Astrocyte (in vitro differentiated cells and primary cell): ENCODE data around the gene CMYA5. TPM values are rescaled to one million over a fixed set of nuclear protein-coding genes. Genes with fewer than 3 reads are reported as not detected.

Experiments used
- DNase-seq: peaks from one replicate; pipeline ENCODE4 v3.0.0-alpha.2; 2010; ENCODE audit warnings: low read depth
- FAIRE-seq: peaks from 2 replicates; lab custom pipeline; 2011; peaks lifted over from hg19 to GRCh38; lab: Jason Lieb, UNC
- H2AFZ ChIP-seq: 2 replicates; pipeline ENCODE4 v1.6.0; 2012; ENCODE audit warnings: low read depth, low read length, inconsistent platforms
- H3K27ac ChIP-seq: 2 replicates; pipeline ENCODE4 v1.5.1; 2011; ENCODE audit warnings: low read depth, low read length, inconsistent platforms
- H3K27me3 ChIP-seq: 2 replicates; pipeline ENCODE4 v1.6.0; 2011; ENCODE audit warnings: low read length, inconsistent platforms; ENCODE audit not compliant: insufficient read depth
- H3K36me3 ChIP-seq: 2 replicates; pipeline ENCODE4 v1.5.1; 2011; ENCODE audit warnings: low read length, inconsistent platforms; ENCODE audit not compliant: insufficient read depth
- H3K4me1 ChIP-seq: 2 replicates; pipeline ENCODE4 v1.5.1; 2011; ENCODE audit warnings: low read length, inconsistent platforms; ENCODE audit not compliant: insufficient read depth
- H3K4me2 ChIP-seq: 2 replicates; pipeline ENCODE4 v1.6.0; 2012; ENCODE audit warnings: low read length, inconsistent platforms
- H3K4me3 ChIP-seq: 2 replicates; pipeline ENCODE4 v1.5.1; 2011; ENCODE audit warnings: low read depth, mild to moderate bottlenecking, low read length, inconsistent platforms; ENCODE audit not compliant: insufficient read depth
- H3K79me2 ChIP-seq: 2 replicates; pipeline ENCODE4 v1.6.0; 2012; ENCODE audit warnings: mild to moderate bottlenecking, low read length, inconsistent platforms; ENCODE audit not compliant: insufficient read depth
- H3K9ac ChIP-seq: 2 replicates; pipeline ENCODE4 v1.6.0; 2012; ENCODE audit warnings: mild to moderate bottlenecking, low read length, inconsistent platforms
- H3K9me3 ChIP-seq: 2 replicates; pipeline ENCODE4 v1.5.1; 2012; ENCODE audit warnings: low read depth, mild to moderate bottlenecking, low read length, inconsistent platforms; ENCODE audit not compliant: insufficient read depth
- H4K20me1 ChIP-seq: 2 replicates; pipeline ENCODE4 v1.6.0; 2012; ENCODE audit warnings: low read length, inconsistent platforms; ENCODE audit not compliant: insufficient read depth
- H3K27ac Mint-ChIP-seq: one replicate; pipeline ENCODE4 v1.8.0; 2021; ENCODE audit warnings: mild to moderate bottlenecking, mixed read lengths; ENCODE audit not compliant: unreplicated experiment
- H3K27me3 Mint-ChIP-seq: one replicate; pipeline ENCODE4 v1.8.0; 2021; ENCODE audit warnings: low read depth, mixed read lengths; ENCODE audit not compliant: unreplicated experiment
- H3K36me3 Mint-ChIP-seq: one replicate; pipeline ENCODE4 v1.8.0; 2021; ENCODE audit warnings: low read depth, mixed read lengths; ENCODE audit not compliant: unreplicated experiment
- H3K4me1 Mint-ChIP-seq: one replicate; pipeline ENCODE4 v1.8.0; 2021; ENCODE audit warnings: low read depth, mixed read lengths; ENCODE audit not compliant: unreplicated experiment
- H3K4me3 Mint-ChIP-seq: one replicate; pipeline ENCODE4 v1.8.0; 2021; ENCODE audit warnings: mild to moderate bottlenecking, moderate library complexity, mixed read lengths; ENCODE audit not compliant: unreplicated experiment
- H3K9me3 Mint-ChIP-seq: one replicate; pipeline ENCODE4 v1.8.0; 2021; ENCODE audit warnings: mild to moderate bottlenecking, mixed read lengths; ENCODE audit not compliant: unreplicated experiment
- EZH2 ChIP-seq: IDR thresholded peaks from 2 replicates; pipeline ENCODE4 v1.6.1; 2012; ENCODE audit warnings: mild to moderate bottlenecking, low read length, inconsistent platforms; ENCODE audit not compliant: insufficient read depth
- total RNA-seq: library from RNA; stranded (reverse); gene quantifications from 2 replicates; pipeline ENCODE4 v1.2.1, GENCODE V29; 2021
- TF ChIP-seq, protein P1 (sequence below): IDR thresholded peaks from 2 replicates; pipeline ENCODE4 v1.5.1; 2011; ENCODE audit warnings: low read depth, mild to moderate bottlenecking, inconsistent platforms, low read length, moderate library complexity; ENCODE audit not compliant: insufficient read depth

CMYA5 gene
- total RNA-seq, 1 donor from 2014 or later: 1.2 TPM

- H3K36me3 Mint-ChIP-seq: no peaks in the 10 kb centered on the region
- Histone ChIP-seq H3K9ac (no peak overlapping the region), H3K27me3 (no peaks in the 10 kb centered on the region), H3K9me3 (peaks cover 4% of the 10 kb centered on the region), H3K79me2 (no peaks in the 10 kb centered on the region), H3K27ac (no peak overlapping the region), H3K36me3 (no peaks in the 10 kb centered on the region), H3K4me3 (no peak overlapping the region), H3K4me1 (no peaks in the 10 kb centered on the region), H4K20me1 (no peaks in the 10 kb centered on the region), H3K4me2 (no peak overlapping the region), H2AFZ (no peak overlapping the region)
- H3K4me1 Mint-ChIP-seq: no peaks in the 10 kb centered on the region
- DNase-seq: no peak
- peaks cover 9% of the 10 kb centered on the region for H3K9me3 Mint-ChIP-seq
- no peaks in the 10 kb centered on the region for H3K27me3 Mint-ChIP-seq
- H3K27ac Mint-ChIP-seq: no peak overlapping the region
- H3K4me3 Mint-ChIP-seq: no peak overlapping the region
- TF ChIP-seq, protein P1, sequence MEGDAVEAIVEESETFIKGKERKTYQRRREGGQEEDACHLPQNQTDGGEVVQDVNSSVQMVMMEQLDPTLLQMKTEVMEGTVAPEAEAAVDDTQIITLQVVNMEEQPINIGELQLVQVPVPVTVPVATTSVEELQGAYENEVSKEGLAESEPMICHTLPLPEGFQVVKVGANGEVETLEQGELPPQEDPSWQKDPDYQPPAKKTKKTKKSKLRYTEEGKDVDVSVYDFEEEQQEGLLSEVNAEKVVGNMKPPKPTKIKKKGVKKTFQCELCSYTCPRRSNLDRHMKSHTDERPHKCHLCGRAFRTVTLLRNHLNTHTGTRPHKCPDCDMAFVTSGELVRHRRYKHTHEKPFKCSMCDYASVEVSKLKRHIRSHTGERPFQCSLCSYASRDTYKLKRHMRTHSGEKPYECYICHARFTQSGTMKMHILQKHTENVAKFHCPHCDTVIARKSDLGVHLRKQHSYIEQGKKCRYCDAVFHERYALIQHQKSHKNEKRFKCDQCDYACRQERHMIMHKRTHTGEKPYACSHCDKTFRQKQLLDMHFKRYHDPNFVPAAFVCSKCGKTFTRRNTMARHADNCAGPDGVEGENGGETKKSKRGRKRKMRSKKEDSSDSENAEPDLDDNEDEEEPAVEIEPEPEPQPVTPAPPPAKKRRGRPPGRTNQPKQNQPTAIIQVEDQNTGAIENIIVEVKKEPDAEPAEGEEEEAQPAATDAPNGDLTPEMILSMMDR: no peak
- no peak for TF ChIP-seq EZH2
- no peak for FAIRE-seq
These were observed 27.2 kb downstream of the CMYA5 start for GRCh38 chr5:79716839-79717238.

GRCh38 chr5:79720096-79720495 is 30.5 kb downstream of the CMYA5 start:
- no peaks in the 10 kb centered on the region for H3K36me3 ChIP-seq
- FAIRE-seq (no peak), DNase-seq (no peak)
- TF ChIP-seq EZH2: no peak
- TF ChIP-seq, protein P1: no peak
- H3K4me2 ChIP-seq: no peak overlapping the region
- Mint-ChIP-seq H3K9me3 (peaks cover 9% of the 10 kb centered on the region), H3K27ac (no peak overlapping the region), H3K4me3 (no peak overlapping the region), H3K36me3 (no peaks in the 10 kb centered on the region), H3K27me3 (no peaks in the 10 kb centered on the region), H3K4me1 (no peaks in the 10 kb centered on the region)
- no peaks in the 10 kb centered on the region for H3K27me3 ChIP-seq
- H3K4me1 ChIP-seq: no peaks in the 10 kb centered on the region
- H2AFZ ChIP-seq: no peak overlapping the region
- H3K79me2 ChIP-seq: no peaks in the 10 kb centered on the region
- H3K9ac ChIP-seq: no peak overlapping the region
- no peak overlapping the region for H3K27ac ChIP-seq
- H4K20me1 ChIP-seq: no peaks in the 10 kb centered on the region
- peaks cover 4% of the 10 kb centered on the region for H3K9me3 ChIP-seq
- no peak overlapping the region for H3K4me3 ChIP-seq

DNA sequence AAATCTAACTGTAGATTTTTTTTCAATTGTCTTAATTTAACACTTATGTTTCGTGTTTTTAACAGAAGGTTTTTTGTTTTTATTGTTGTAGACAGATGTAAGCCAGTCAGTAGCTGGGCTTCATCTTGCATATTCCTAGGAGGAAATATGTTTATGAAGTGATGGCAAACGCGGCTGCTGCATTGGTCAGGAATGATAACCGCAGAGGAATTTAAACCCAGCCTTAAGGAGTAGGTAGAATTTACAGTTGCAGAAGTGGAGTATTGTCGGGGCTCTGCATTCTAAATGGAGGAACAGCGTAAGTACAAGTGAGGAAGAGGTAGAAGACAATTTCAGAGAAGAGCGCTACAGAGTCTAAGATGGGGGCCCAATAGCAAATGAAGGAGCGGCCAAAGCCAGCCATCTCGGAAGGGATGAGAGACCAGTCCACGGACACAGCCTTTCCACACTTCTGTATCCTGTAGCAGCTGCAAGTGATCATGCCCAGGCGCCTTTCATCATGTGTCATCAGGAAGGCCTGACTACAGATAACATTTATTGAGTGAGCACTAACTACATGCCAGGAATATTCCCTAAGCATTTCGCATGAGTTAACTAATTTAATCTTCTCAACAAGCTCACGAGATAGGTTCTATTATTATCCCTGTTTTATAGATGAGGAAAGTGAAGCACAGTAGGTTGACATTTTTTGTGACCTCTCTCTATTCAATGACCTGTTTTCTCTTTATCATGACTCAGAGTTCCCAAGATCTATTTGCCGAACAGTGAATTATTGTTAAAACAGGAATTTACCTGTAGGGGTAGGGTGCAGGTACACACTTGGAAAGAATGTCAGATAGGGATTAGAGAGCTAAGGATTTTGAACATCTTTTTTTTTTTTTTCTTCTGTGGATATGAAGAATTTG is 38.1 kb downstream of the CMYA5 start:
- no peak overlapping the region for H3K9ac ChIP-seq
- DNase-seq (no peak), FAIRE-seq (no peak)
- Mint-ChIP-seq H3K9me3 (peaks cover 3% of the 10 kb centered on the region), H3K36me3 (peaks cover 10% of the 10 kb centered on the region), H3K4me3 (no peak overlapping the region), H3K4me1 (peaks cover 6% of the 10 kb centered on the region), H3K27me3 (peaks cover 20% of the 10 kb centered on the region), H3K27ac (no peak overlapping the region)
- H3K4me3 ChIP-seq: no peak overlapping the region
- H3K27ac ChIP-seq: no peak overlapping the region
- no peaks in the 10 kb centered on the region for H3K4me1 ChIP-seq
- no peaks in the 10 kb centered on the region for H3K36me3 ChIP-seq
- H4K20me1 ChIP-seq: no peaks in the 10 kb centered on the region
- H3K27me3 ChIP-seq: peaks cover 6% of the 10 kb centered on the region
- no peak for TF ChIP-seq EZH2
- TF ChIP-seq, protein P1: no peak
- H2AFZ ChIP-seq: no peak overlapping the region
- no peaks in the 10 kb centered on the region for H3K9me3 ChIP-seq
- H3K4me2 ChIP-seq: no peak overlapping the region
- H3K79me2 ChIP-seq: no peaks in the 10 kb centered on the region
